GM23248 (cell line): ENCODE measurements around the gene MAGEA11.

ENCODE experiments used
- EZH2 ChIP-seq: fragments of 200-600 bp; sonication (generic); IDR thresholded peaks from 2 replicates; pipeline ENCODE4 v1.6.1; 2018; ENCODE audit warnings: antibody characterized with exemption, mild to moderate bottlenecking; ENCODE audit not compliant: insufficient read depth, poor library complexity, severe bottlenecking
- EZH2phosphoT487 ChIP-seq: fragments of 200-600 bp; sonication (generic); IDR thresholded peaks from 2 replicates; pipeline ENCODE4 v1.6.1; 2018; ENCODE audit warnings: antibody characterized with exemption, moderate library complexity, mild to moderate bottlenecking, low read depth; ENCODE audit not compliant: insufficient read depth

DNA sequence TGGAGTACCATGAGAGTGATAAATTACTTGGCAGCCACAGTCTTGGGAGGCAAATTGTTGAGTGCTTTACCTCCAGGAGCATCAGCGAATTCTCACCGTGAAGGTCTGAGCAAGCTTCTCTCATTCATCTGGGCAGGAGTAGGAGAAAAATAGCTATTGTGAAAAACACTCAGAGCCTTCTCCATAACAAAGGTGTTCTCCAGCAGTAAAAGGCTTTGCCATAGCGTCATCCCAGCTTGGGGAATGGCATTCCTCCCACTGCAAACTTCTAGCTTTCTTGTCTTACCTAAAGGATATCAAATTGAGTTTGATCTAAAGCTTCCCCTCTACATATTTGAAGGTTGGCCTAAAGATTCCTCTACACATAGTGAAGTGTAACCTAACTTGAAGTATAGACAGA, 29.8 kb upstream of the MAGEA11 start:
- TF ChIP-seq EZH2phosphoT487 (no peak), EZH2 (no peak)
